CD4-positive, alpha-beta T cell treated with Interferon alpha-2 for 1 hour (primary cell): ENCODE measurements around the gene SBF1.
"Not testable (repeated sequence)": the region's sequence is repeated elsewhere in the genome, so short reads cannot be mapped to it uniquely, and the experiment has no call there.

Experiments
- DNase-seq, 2 donors: peaks; one replicate each; pipeline ENCODE4 v3.0.0-alpha.2; 2020 to 2022

Gene SBF1

GRCh38 chr22:50474710-50475651 is at the start of gene SBF1:
SBF1 (minus strand) TSS chr22:50475035; CDS start chr22:50474840, 195 bp downstream.
- peak; percentile 88 to 91 for DNase-seq

GRCh38 chr22:50523806-50524675 is 49.2 kb upstream of the SBF1 start:
- DNase-seq, result no peak

DNA sequence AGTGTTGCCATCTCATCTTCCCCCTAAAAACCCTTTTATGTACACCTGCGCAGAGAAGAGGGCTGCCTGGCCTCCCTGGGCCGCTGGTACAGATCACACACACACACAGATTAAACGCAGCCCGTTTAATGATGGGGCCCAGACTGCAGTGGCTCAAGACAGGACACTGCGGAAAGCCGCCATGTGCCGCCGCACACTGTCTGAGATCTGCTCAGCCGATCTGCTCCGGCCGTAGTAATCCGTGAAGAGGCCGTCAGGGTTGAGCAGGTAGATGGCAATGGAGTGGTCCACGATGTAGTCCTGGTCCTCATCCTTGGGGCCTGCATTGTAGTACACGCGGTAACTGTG is 48.6 kb upstream of the SBF1 start:
- DNase-seq, result no peak

DNA sequence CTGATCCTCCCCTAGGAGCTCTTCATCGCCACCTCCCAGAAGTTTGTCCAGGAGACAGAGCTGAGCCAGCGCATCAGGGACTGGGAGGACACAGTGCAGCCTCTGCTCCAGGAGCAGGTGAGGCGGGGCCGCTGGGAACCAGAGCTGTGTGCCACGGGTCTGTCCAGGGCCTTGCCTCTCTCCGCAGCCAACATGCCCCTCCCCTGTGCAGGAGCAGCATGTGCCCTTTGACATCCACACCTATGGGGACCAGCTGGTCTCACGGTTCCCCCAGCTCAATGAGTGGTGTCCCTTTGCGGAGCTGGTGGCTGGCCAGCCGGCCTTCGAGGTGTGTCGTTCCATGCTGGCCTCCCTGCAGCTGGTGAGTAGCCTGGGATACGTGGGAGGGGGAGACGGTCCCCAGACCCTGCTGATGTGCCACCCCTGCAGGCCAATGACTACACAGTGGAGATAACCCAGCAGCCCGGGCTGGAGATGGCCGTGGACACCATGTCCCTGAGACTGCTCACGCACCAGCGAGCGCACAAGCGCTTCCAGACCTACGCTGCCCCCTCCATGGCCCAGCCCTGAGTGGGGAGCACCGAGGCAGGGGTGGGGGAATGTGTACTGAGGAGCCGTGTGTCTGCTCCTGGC is 48.1 kb upstream of the SBF1 start:
- no peak for DNase-seq

DNA sequence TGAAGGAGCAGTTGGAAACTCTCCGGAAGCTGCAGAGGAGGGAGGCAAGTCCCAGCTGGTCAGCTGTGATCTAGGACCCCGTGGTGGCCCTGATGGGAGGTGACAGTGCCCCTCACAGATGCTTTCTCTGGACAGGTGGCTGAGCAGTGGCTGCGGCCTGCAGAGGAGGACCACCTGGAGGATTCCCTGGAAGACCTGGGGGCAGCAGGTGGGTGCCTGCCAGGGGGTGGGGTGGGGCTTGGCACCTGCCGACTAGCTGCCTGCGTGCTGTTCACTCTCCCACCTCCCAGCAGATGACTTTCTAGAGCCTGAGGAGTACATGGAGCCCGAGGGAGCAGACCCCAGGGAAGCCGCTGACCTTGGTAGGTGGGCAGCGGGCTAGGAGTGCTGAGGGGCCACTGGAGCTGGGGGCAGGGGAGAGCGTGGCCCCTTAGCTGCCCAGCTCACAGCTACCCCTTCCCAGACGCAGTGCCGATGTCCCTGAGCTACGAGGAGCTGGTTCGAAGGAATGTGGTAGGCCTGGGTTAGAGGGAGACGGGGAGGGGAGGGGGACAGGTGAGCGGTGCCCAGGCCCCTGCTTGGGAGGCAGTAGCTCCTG is 47.5 kb upstream of the SBF1 start:
- no peak for DNase-seq

- no peak for DNase-seq
These were observed 46.9 kb upstream of the SBF1 start for GRCh38 chr22:50521710-50522109.

DNA sequence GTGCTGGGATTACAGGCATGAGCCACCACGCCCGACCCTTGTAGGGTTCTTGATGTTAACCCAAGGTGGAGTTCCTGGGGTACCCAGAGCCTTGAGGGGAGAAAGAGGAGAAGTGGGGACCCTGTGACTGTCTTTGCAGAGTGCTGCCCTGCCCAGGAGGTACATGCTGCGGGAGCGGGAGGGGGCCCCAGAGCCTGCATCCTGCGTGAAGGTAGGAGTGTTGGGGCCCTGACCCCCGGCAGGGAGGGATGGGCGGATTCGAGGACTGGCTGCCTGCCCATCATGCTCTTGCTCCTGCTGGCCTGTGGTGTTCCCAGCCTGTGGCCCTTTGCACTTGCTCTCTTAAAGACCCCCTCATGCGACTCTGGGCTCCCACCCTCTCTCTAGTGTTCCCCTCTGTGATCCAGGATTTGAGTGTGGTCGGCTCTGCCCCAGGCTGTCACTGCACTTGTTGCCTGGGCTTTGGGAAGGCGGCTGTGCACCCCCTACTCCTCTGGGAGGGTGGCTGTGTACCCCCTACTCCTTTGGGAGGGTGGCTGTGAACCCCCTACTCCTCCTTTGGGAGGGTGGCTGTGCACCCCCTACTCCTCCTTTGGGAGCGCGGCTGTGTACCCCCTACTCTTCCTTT is 46.1 kb upstream of the SBF1 start:
- no peak for DNase-seq

GRCh38 chr22:50520184-50520583 is 45.3 kb upstream of the SBF1 start:
- DNase-seq, result not testable (repeated sequence)

- no peak for DNase-seq
These were observed 44.3 kb upstream of the SBF1 start for GRCh38 chr22:50519151-50519550.

- no peak for DNase-seq
These were observed 43.8 kb upstream of the SBF1 start for GRCh38 chr22:50518606-50519005.

- DNase-seq, result no peak
These were observed 42.8 kb upstream of the SBF1 start for GRCh38 chr22:50517495-50518260.

- no peak for DNase-seq
These were observed 42.1 kb upstream of the SBF1 start for GRCh38 chr22:50516891-50517290.

GRCh38 chr22:50516068-50516467 is 41.2 kb upstream of the SBF1 start:
- no peak for DNase-seq

- DNase-seq, result no peak
These were observed 38.3 kb upstream of the SBF1 start for GRCh38 chr22:50513175-50513574.

- DNase-seq, result no peak
These were observed 34.1 kb upstream of the SBF1 start for GRCh38 chr22:50508897-50509296.

- DNase-seq, result peak; percentile 96 to 98
These were observed 33.4 kb upstream of the SBF1 start, which contains the start of gene NCAPH2 for GRCh38 chr22:50507991-50508884. NCAPH2 (plus strand) TSS chr22:50508224; CDS start chr22:50508338, 114 bp downstream.

DNA sequence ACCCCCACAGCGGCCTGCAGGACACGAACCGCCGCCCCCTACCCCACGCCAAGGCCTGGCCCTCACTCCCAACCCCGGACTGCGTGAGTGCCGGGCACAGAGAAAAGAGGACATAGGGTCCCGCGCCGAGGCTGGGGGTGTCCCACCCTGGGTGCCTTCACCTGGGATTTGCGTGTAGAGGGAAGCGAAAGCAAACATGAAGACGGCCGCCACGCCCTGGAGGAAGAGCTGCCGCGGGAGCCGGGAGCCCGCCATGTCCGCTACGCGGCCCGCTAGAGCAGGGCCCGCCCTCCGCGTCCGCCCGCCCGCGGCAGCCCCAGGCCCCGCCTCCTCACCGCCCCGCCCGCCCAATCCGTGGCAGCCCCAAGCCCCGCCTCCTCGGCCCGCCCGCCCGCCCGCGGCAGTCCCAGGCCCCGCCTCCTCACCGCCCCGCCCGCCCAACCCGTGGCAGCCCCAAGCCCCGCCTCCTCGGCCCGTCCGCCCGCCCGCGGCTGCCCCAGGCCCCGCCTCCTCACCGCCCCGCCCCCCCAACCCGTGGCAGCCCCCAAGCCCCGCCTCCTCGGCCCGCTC is 32.7 kb upstream of the SBF1 start, which contains the start of gene LMF2:
LMF2 (minus strand) TSS at position 282 of the 570 bp plus-strand sequence; CDS start at position 255, 27 bp downstream.
- DNase-seq, result peak; percentile 92 to 94

DNA sequence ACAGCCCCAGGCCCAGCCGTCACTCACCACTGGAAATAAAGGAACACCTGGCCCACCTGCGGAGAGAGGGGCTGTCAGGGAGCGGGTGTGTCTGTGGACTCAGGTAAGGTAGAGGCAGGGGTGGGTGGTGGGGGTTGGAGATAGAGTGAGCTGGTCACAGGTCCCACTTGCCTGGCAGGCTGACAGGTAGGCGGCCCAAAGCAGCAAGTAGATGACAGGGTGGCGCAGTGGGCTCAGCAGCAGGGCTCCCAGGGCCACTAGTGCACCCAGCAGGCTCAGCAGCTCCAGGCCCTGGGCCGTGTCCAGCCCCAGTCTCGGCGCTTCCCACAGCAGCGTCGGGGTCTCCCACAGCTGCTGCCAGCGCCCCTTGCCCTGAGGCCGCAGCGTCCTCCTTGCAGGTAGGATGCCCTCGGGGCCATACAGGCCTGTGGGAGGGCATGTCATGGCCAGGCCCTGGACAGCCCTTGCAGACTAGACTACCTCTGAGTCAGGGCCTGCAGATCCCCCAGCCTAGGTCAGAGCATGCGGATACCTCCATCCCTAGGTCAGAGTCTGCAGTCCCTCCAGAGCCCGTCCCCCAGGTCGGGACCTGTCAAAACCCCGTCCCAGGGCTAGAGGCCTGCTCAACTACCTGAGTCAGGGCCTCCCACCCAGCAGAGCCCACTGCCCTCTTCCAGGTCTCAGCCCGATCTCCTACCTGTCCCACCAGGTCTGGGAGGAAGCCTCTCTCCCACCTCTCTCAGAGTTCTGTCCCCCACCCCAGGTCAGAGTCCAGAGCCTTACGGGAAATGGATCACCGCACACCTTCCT is 32.0 kb upstream of the SBF1 start:
- DNase-seq, result no peak
